GM12878 (cell line): Measurements from ENCODE around the gene AGBL3. TPM values are rescaled to one million over a fixed set of nuclear protein-coding genes. Genes with fewer than 3 reads are reported as not detected.
A peak's percentile ranks its signal among the peaks of the same experiment; 100 is the strongest.

Experiments
- CHD1 ChIP-seq: IDR thresholded peaks from 2 replicates; pipeline ENCODE4 v1.6.1; 2012; ENCODE audit warnings: low read depth, low read length, improper control_type of control experiment
- CREM ChIP-seq: IDR thresholded peaks from 2 replicates; pipeline ENCODE4 v1.6.1; 2014; ENCODE audit warnings: antibody characterized with exemption, low read depth
- FOXK2 ChIP-seq: fragments of 450-650 bp; IDR thresholded peaks from 2 replicates; pipeline ENCODE4 v1.6.1; 2017; ENCODE audit warnings: mild to moderate bottlenecking, moderate library complexity
- HSF1 ChIP-seq: fragments of 150-350 bp; IDR thresholded peaks from 2 replicates; pipeline ENCODE4 v1.6.1; 2014; ENCODE audit warnings: mild to moderate bottlenecking, low read depth, low read length
- PAX5 ChIP-seq: IDR thresholded peaks from 2 replicates; pipeline ENCODE4 v1.6.1; 2011; ENCODE audit warnings: low read depth, low read length, borderline replicate concordance
- RBBP5 ChIP-seq: fragments of 200-600 bp; sonication (generic); conservative IDR thresholded peaks from 2 replicates; pipeline ENCODE4 v1.6.1; 2016
- SIN3A ChIP-seq: IDR thresholded peaks from 2 replicates; pipeline ENCODE4 v1.6.1; 2012; ENCODE audit warnings: low read depth, low read length, improper control_type of control experiment
- STAT1 ChIP-seq: fragments of 450-650 bp; conservative IDR thresholded peaks from 2 replicates; pipeline ENCODE4 v1.6.1; 2014; ENCODE audit warnings: antibody characterized with exemption, mild to moderate bottlenecking
- YY1 ChIP-seq: IDR thresholded peaks from 2 replicates; pipeline ENCODE4 v1.6.1; 2011; ENCODE audit warnings: low read depth, mild to moderate bottlenecking, low read length
- polyA plus RNA-seq, 11 experiments: library from polyadenylated mRNA; depleted of rRNA in 4 of 11; unstranded in 6 of 11; stranded (reverse) in 5 of 11; fragments of >200 nt; fragmentation: Nextera tagmentation in 4 of 11; fragmentation: Illumina TruSeq in 1 of 11; extraction: Ambion mirVana in 4 of 11; extraction: Trizol in 1 of 11; gene quantifications; 1 replicate in 1 of 11; 2 replicates in 10 of 11; pipeline versions ENCODE4 v1.2.1 to v1.2.3, GENCODE V29; 2011 to 2016; ENCODE audit warnings: inconsistent platforms in 2 of 11, missing spikeins in 2 of 11, low read depth in 1 of 11
- total RNA-seq, 4 experiments: library from RNA; depleted of rRNA in 3 of 4; stranded (reverse); fragments of >200 nt in 3 of 4; fragmentation: Illumina TruSeq in 1 of 4; extraction: Trizol in 1 of 4; gene quantifications; 2 replicates each; pipeline versions ENCODE4 v1.2.1 to v1.2.3, GENCODE V29; 2013 to 2021
- TF ChIP-seq, protein P1 (sequence below): fragments of 450-650 bp; conservative IDR thresholded peaks from 2 replicates; pipeline ENCODE4 v1.6.1; 2017; ENCODE audit warnings: mild to moderate bottlenecking, moderate library complexity

AGBL3 gene
- total and polyA plus RNA-seq, 10 of the 15 experiments (the other 5 are each of a cell fraction or from before 2014, with no cell fraction given), result 0.82 to 12.4 (median 3.7) TPM

- no peak for TF ChIP-seq HSF1
- no peak; the same call in 1 of the 2 replicates for TF ChIP-seq RBBP5
- TF ChIP-seq STAT1, result 0 out of 2 replicates have a peak, but pooled peaks have one; percentile 30
- TF ChIP-seq, protein P1, sequence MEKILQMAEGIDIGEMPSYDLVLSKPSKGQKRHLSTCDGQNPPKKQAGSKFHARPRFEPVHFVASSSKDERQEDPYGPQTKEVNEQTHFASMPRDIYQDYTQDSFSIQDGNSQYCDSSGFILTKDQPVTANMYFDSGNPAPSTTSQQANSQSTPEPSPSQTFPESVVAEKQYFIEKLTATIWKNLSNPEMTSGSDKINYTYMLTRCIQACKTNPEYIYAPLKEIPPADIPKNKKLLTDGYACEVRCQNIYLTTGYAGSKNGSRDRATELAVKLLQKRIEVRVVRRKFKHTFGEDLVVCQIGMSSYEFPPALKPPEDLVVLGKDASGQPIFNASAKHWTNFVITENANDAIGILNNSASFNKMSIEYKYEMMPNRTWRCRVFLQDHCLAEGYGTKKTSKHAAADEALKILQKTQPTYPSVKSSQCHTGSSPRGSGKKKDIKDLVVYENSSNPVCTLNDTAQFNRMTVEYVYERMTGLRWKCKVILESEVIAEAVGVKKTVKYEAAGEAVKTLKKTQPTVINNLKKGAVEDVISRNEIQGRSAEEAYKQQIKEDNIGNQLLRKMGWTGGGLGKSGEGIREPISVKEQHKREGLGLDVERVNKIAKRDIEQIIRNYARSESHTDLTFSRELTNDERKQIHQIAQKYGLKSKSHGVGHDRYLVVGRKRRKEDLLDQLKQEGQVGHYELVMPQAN, result peak; percentile 47
- peak; percentile 80 for TF ChIP-seq CREM
- peak; percentile 93 for TF ChIP-seq FOXK2
- TF ChIP-seq SIN3A, result peak; percentile 86; the same call in 1 of the 2 replicates
- peak; percentile 53 for TF ChIP-seq YY1
- no peak; the same call in 1 of the 2 replicates for TF ChIP-seq CHD1
- TF ChIP-seq PAX5, result peak; percentile 70; the same call in 1 of the 2 replicates
These were observed 161.8 kb downstream of the AGBL3 start, which contains the start of gene TMEM140 (continued) for GRCh38 chr7:135147899-135148721.
